ENCODE results near the gene PAXX.

PAXX gene

GRCh38 chr9:137017791-137018497, 25.7 kb downstream of the PAXX start:
- DNase-seq (ENCODE audit: low read depth): no peak
- TF ChIP-seq CTCF (conservative IDR thresholded peaks at IDR 0.05; ENCODE audit: control insufficient read depth, insufficient read depth, low read depth, low read length): no peak
- no peak overlapping the region for H3K4me3 ChIP-seq (ENCODE audit: control insufficient read depth, low read depth, low read length)

GRCh38 chr9:137018761-137019559, 26.7 kb downstream of the PAXX start:
- H3K4me3 ChIP-seq (ENCODE audit: control insufficient read depth, low read depth, low read length): no peak overlapping the region
- TF ChIP-seq CTCF (conservative IDR thresholded peaks at IDR 0.05; ENCODE audit: control insufficient read depth, insufficient read depth, low read depth, low read length): no peak
- no peak for DNase-seq (ENCODE audit: low read depth)

- H3K4me3 ChIP-seq (ENCODE audit: control insufficient read depth, low read depth, low read length): no peak overlapping the region
- no peak for DNase-seq (ENCODE audit: low read depth)
- no peak for TF ChIP-seq CTCF (conservative IDR thresholded peaks at IDR 0.05; ENCODE audit: control insufficient read depth, insufficient read depth, low read depth, low read length)
Measured at GRCh38 chr9:137019891-137020683, 27.9 kb downstream of the PAXX start.

GRCh38 chr9:137020771-137021567, 28.7 kb downstream of the PAXX start:
- DNase-seq (ENCODE audit: low read depth): no peak
- H3K4me3 ChIP-seq (ENCODE audit: control insufficient read depth, low read depth, low read length): no peak overlapping the region
- no peak for TF ChIP-seq CTCF (conservative IDR thresholded peaks at IDR 0.05; ENCODE audit: control insufficient read depth, insufficient read depth, low read depth, low read length)

- no peak for DNase-seq (ENCODE audit: low read depth)
- H3K4me3 ChIP-seq (ENCODE audit: control insufficient read depth, low read depth, low read length): no peak overlapping the region
- TF ChIP-seq CTCF (conservative IDR thresholded peaks at IDR 0.05; ENCODE audit: control insufficient read depth, insufficient read depth, low read depth, low read length): no peak
Measured at GRCh38 chr9:137021568-137021978, 29.4 kb downstream of the PAXX start.
